Bronchial epithelial cell (primary cell): Measurements from ENCODE around the gene GAGE13. TPM values are rescaled to one million over a fixed set of nuclear protein-coding genes. Genes with fewer than 3 reads are reported as not detected.
A peak's percentile ranks its signal among the peaks of the same experiment; 100 is the strongest.
"Not testable (repeated sequence)": the region's sequence is repeated elsewhere in the genome, so short reads cannot be mapped to it uniquely, and the experiment has no call there.

Experiments used
- DNase-seq: peaks from one replicate; pipeline ENCODE4 v3.0.0-alpha.2; 2010; ENCODE audit warnings: low read depth
- FAIRE-seq: peaks from 2 replicates; lab custom pipeline; 2011; peaks lifted over from hg19 to GRCh38; lab: Jason Lieb, UNC
- H3K27me3 ChIP-seq: 2 replicates; pipeline ENCODE4 v1.5.1; 2011; ENCODE audit warnings: low read length; ENCODE audit not compliant: control insufficient read depth, insufficient read depth
- H3K36me3 ChIP-seq: 2 replicates; pipeline ENCODE4 v1.5.1; 2011; ENCODE audit warnings: low read length; ENCODE audit not compliant: control insufficient read depth, insufficient read depth
- H3K4me3 ChIP-seq: 2 replicates; pipeline ENCODE4 v1.5.1; 2011; ENCODE audit warnings: mild to moderate bottlenecking, low read depth, low read length, control low read depth
- CTCF ChIP-seq: IDR thresholded peaks from 2 replicates; pipeline ENCODE4 v1.5.1; 2011; ENCODE audit warnings: mild to moderate bottlenecking, moderate library complexity, low read length, control low read depth, inconsistent platforms; ENCODE audit not compliant: insufficient read depth, severe bottlenecking
- total RNA-seq: library from RNA; depleted of rRNA; stranded (reverse); fragments of >200 nt; gene quantifications from 2 replicates; pipeline ENCODE4 v1.2.1, GENCODE V29; 2014

The GAGE13 gene
- total RNA-seq, 1 donor from 2014 or later: not detected

- no peak for TF ChIP-seq CTCF
- H3K4me3 ChIP-seq: no peak overlapping the region
- FAIRE-seq (no peak), DNase-seq (no peak)
- no peaks in the 10 kb centered on the region for H3K27me3 ChIP-seq
- H3K36me3 ChIP-seq: no peaks in the 10 kb centered on the region
These were observed 41.2 kb upstream of the GAGE13 start for GRCh38 chrX:49290215-49290614.

- FAIRE-seq: peak; percentile 23
- Histone ChIP-seq H3K4me3 (no peak overlapping the region), H3K27me3 (no peaks in the 10 kb centered on the region), H3K36me3 (no peaks in the 10 kb centered on the region)
- peak; percentile 39 for DNase-seq
- TF ChIP-seq CTCF: peak; percentile 71
These were observed 39.6 kb upstream of the GAGE13 start for GRCh38 chrX:49291615-49292337.

GRCh38 chrX:49292400-49293362 lies 38.7 kb upstream of the GAGE13 start:
- no peak for FAIRE-seq

GRCh38 chrX:49299293-49299692 lies 32.1 kb upstream of the GAGE13 start:
- H3K4me3 ChIP-seq, FAIRE-seq, H3K27me3 ChIP-seq, H3K36me3 ChIP-seq, DNase-seq: not testable (repeated sequence)

More at GRCh38 chrX:49292400-49293362, 38.7 kb upstream of the GAGE13 start:
- H3K36me3 ChIP-seq: no peaks in the 10 kb centered on the region
- H3K4me3 ChIP-seq: no peak overlapping the region
- no peak for DNase-seq
- no peaks in the 10 kb centered on the region for H3K27me3 ChIP-seq
- no peak for TF ChIP-seq CTCF

GRCh38 chrX:49300703-49301102 lies 30.7 kb upstream of the GAGE13 start:
- Histone ChIP-seq H3K36me3 (no peaks in the 10 kb centered on the region), H3K4me3 (no peak overlapping the region), H3K27me3 (no peaks in the 10 kb centered on the region)
- FAIRE-seq: no peak
- no peak for DNase-seq
- no peak for TF ChIP-seq CTCF

- H3K27me3 ChIP-seq: no peaks in the 10 kb centered on the region
- no peaks in the 10 kb centered on the region for H3K36me3 ChIP-seq
- H3K4me3 ChIP-seq: no peak within 1 kb of the TSS
- no peak for TF ChIP-seq CTCF
- DNase-seq: no peak
- FAIRE-seq: no peak
These were observed 28.0 kb upstream of the GAGE13 start, which contains the start of gene GAGE10 for GRCh38 chrX:49303346-49303745. Gene GAGE10 (plus strand): TSS chrX:49303646. CDS start chrX:49304860, 1,214 bp downstream.

GRCh38 chrX:49307775-49308174 lies 23.6 kb upstream of the GAGE13 start:
- not testable (repeated sequence) for FAIRE-seq, DNase-seq, H3K27me3 ChIP-seq, H3K4me3 ChIP-seq, H3K36me3 ChIP-seq
